ENCODE measurements around the gene MDM2.

Gene MDM2

DNA sequence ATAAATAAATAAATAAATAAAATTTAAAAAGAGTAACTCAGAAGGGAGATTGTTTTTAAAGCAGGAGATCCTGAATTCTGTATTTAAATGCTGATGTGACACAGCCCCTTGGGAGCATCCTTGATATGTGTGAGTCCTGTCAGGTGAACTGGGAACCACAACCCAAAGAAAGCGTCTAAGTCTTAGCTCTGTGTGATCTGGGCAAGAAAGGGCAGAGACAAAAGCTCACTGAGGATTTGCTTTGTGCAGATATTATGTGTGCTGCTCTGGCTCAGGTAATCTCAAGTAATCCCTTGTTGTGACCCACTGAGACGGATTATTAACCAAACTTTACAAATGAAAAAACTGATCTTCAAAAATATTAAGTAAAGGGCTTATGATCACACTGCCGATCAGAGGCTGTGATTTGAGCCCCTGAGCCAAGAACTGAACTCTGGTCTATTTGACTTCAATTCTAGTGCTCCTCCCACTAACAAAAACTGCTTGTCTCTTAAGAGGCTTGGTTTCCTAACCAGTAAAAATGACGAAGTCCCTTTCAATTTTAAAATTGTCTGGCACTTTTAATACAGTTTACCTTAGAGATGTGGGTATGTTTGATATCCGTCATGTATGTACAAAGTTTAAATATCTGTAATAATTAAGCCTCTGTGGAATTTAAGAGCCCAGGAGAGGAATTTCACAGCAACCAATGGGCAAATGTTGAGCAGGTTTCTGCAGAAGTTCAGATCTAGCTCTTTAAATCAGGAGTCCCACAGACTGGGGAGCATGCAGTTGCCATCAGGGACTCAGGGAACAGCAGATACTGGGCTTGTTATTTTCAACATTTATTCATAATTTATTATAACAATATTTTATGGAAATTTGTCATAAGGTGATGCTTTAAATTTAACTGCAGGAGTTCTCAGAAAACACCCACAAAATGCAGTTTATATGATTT, 78.9 kb downstream of the MDM2 start:
- TF ChIP-seq, protein P1, sequence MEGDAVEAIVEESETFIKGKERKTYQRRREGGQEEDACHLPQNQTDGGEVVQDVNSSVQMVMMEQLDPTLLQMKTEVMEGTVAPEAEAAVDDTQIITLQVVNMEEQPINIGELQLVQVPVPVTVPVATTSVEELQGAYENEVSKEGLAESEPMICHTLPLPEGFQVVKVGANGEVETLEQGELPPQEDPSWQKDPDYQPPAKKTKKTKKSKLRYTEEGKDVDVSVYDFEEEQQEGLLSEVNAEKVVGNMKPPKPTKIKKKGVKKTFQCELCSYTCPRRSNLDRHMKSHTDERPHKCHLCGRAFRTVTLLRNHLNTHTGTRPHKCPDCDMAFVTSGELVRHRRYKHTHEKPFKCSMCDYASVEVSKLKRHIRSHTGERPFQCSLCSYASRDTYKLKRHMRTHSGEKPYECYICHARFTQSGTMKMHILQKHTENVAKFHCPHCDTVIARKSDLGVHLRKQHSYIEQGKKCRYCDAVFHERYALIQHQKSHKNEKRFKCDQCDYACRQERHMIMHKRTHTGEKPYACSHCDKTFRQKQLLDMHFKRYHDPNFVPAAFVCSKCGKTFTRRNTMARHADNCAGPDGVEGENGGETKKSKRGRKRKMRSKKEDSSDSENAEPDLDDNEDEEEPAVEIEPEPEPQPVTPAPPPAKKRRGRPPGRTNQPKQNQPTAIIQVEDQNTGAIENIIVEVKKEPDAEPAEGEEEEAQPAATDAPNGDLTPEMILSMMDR (IDR thresholded peaks at IDR 0.05; ENCODE audit: low read depth, low read length, missing control alignments): no peak
- H3K4me3 ChIP-seq (ENCODE audit: low read depth, low read length): no peak overlapping the region
- no peak for DNase-seq (ENCODE audit: low read depth)

DNA sequence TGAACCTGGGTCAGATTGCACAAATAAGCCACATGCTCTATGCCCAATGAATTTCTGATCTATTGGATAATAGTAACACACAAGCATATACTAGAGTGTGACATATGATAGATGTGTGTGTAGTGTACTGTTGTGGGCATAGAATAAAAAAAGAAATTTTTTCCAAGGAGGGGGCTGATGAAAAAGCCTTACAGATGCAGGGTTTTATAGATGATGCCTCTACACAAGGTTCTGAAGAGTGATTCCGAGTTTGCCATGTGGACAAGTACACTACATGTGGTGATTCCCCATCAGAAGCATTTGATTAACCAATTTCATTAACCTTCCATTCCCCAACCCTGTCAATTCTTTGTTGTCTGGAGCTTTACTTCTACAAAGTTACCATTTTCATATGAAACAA, 79.7 kb downstream of the MDM2 start:
- H3K4me3 ChIP-seq (ENCODE audit: low read depth, low read length): no peak overlapping the region
- TF ChIP-seq, protein P1 (IDR thresholded peaks at IDR 0.05; ENCODE audit: low read depth, low read length, missing control alignments): no peak

GRCh38 chr12:68888243-68888642, 80.3 kb downstream of the MDM2 start:
- no peak for DNase-seq (ENCODE audit: low read depth)
- H3K4me3 ChIP-seq (ENCODE audit: low read depth, low read length): no peak overlapping the region
- TF ChIP-seq, protein P1 (IDR thresholded peaks at IDR 0.05; ENCODE audit: low read depth, low read length, missing control alignments): no peak

More for the DNA sequence above, 79.7 kb downstream of the MDM2 start:
- DNase-seq (ENCODE audit: low read depth): no peak

DNA sequence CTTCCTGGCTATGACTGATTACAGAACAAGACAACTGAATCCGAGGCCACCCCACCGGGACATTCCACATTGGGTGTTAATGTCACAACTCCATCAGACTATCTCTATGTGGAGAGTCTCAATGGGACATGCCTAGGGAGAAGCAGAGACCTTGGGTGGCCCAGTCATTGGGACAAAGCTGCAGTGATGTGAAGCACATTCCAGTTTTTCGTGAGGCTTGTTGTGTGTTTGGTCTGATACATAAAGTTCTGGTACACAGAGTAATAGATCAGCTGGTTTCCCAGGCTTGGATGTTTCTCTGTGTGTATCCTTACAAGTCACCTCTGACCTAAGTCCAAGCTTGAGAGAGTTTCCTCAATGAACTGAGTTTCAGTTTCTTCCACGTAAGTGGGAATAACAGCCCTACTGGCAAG, 82.7 kb downstream of the MDM2 start:
- TF ChIP-seq, protein P1 (IDR thresholded peaks at IDR 0.05; ENCODE audit: low read depth, low read length, missing control alignments): no peak
- DNase-seq (ENCODE audit: low read depth): no peak
- no peak overlapping the region for H3K4me3 ChIP-seq (ENCODE audit: low read depth, low read length)

- no peak overlapping the region for H3K4me3 ChIP-seq (ENCODE audit: low read depth, low read length)
- TF ChIP-seq, protein P1 (IDR thresholded peaks at IDR 0.05; ENCODE audit: low read depth, low read length, missing control alignments): no peak
- DNase-seq (ENCODE audit: low read depth): no peak
These were observed 83.2 kb downstream of the MDM2 start for GRCh38 chr12:68891141-68891540.

- DNase-seq (ENCODE audit: low read depth): no peak
- H3K4me3 ChIP-seq (ENCODE audit: low read depth, low read length): no peak overlapping the region
- TF ChIP-seq, protein P1 (IDR thresholded peaks at IDR 0.05; ENCODE audit: low read depth, low read length, missing control alignments): no peak
These were observed 85.2 kb downstream of the MDM2 start for GRCh38 chr12:68893201-68893600.

Measured in GM12864 (cell line).